Esophagus squamous epithelium (tissue), 4 donors: ENCODE results near the gene HSPG2.
"Not testable (repeated sequence)": the region's sequence is repeated elsewhere in the genome, so short reads cannot be mapped to it uniquely, and the experiment has no call there.

Source experiments
- POLR2A ChIP-seq, 4 donors: fragments of 450-650 bp; IDR thresholded peaks; one replicate each; pipeline ENCODE4 v1.6.1; 2017; ENCODE audit warnings: antibody characterized with exemption in 4 of 4, mild to moderate bottlenecking in 4 of 4, moderate library complexity in 3 of 4
- TF ChIP-seq, protein P1 (sequence below), 6 experiments: fragments of 450-650 bp in 4 of 6; fragments of 200-600 bp in 2 of 6; sonication (generic) in 2 of 6; IDR thresholded peaks; one replicate each; pipeline ENCODE4 v1.5.1; 2016 to 2019; ENCODE audit warnings: antibody characterized with exemption in 6 of 6, mild to moderate bottlenecking in 4 of 6, moderate library complexity in 4 of 6

DNA sequence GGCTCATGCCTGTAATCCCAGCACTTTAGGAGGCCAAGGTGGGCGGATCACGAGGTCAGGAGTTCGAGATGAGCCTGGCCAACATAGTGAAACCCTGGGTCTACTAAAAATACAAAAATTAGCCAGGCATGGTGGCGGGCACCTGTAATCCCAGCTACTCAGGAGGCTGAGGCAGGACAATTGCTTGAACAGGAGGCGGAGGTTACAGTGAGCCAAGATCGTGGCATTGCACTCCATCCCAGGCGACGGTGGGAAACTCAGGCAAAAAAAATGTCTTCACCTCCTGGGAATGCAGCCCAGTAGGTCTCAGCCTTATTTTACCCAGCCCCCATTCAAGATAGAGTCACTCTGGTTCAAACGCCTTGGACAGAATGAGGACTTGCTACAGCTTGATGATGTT, 151.3 kb downstream of the HSPG2 start:
- TF ChIP-seq, protein P1, sequence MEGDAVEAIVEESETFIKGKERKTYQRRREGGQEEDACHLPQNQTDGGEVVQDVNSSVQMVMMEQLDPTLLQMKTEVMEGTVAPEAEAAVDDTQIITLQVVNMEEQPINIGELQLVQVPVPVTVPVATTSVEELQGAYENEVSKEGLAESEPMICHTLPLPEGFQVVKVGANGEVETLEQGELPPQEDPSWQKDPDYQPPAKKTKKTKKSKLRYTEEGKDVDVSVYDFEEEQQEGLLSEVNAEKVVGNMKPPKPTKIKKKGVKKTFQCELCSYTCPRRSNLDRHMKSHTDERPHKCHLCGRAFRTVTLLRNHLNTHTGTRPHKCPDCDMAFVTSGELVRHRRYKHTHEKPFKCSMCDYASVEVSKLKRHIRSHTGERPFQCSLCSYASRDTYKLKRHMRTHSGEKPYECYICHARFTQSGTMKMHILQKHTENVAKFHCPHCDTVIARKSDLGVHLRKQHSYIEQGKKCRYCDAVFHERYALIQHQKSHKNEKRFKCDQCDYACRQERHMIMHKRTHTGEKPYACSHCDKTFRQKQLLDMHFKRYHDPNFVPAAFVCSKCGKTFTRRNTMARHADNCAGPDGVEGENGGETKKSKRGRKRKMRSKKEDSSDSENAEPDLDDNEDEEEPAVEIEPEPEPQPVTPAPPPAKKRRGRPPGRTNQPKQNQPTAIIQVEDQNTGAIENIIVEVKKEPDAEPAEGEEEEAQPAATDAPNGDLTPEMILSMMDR (IDR thresholded peaks at IDR 0.05), result not testable (repeated sequence)
- TF ChIP-seq POLR2A (IDR thresholded peaks at IDR 0.05), result not testable (repeated sequence)
